ENCODE data around the gene NINJ1. TPM values are rescaled to one million over a fixed set of nuclear protein-coding genes. Genes with fewer than 3 reads are reported as not detected.

NINJ1 gene
- total RNA-seq, 4 donors from 2014 or later: 28.5 to 58.5 (median 45.7) TPM

- H3K27ac ChIP-seq: peak overlapping the region; percentile 65 to 72 (median 68)
- TF ChIP-seq, protein P1, sequence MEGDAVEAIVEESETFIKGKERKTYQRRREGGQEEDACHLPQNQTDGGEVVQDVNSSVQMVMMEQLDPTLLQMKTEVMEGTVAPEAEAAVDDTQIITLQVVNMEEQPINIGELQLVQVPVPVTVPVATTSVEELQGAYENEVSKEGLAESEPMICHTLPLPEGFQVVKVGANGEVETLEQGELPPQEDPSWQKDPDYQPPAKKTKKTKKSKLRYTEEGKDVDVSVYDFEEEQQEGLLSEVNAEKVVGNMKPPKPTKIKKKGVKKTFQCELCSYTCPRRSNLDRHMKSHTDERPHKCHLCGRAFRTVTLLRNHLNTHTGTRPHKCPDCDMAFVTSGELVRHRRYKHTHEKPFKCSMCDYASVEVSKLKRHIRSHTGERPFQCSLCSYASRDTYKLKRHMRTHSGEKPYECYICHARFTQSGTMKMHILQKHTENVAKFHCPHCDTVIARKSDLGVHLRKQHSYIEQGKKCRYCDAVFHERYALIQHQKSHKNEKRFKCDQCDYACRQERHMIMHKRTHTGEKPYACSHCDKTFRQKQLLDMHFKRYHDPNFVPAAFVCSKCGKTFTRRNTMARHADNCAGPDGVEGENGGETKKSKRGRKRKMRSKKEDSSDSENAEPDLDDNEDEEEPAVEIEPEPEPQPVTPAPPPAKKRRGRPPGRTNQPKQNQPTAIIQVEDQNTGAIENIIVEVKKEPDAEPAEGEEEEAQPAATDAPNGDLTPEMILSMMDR (IDR thresholded peaks at IDR 0.05 in 4 of 5, conservative IDR thresholded peaks at IDR 0.05 in 1 of 5): peak in 4 of 5 experiments; percentile 38 to 58 (median 45)
- TF ChIP-seq POLR2A (IDR thresholded peaks at IDR 0.05): peak; percentile 21 to 29
- H3K36me3 ChIP-seq: peaks cover 0 to 17% of the 10 kb centered on the region in 2 donors
- intact Hi-C loops (cut with DNase I; ENCODE audit: low total_unique reads) (loop anchor here (5.0 kb wide), 1 partner anchor 97 kb away; no protein-coding TSS in a partner anchor), in situ Hi-C loops (cut with MboI; ENCODE audit: low sequenced_read_pairs in 4 of 4) (loop anchor here in 1 of 4 donors (25.0 kb wide), 1 partner anchor 342 kb away; the partner anchor contains the start of genes FAM120A and FAM120AOS)
- no peak overlapping the region for H3K4me3 ChIP-seq
- no peaks in the 10 kb centered on the region for H3K9me3 ChIP-seq
- ATAC-seq: peak; percentile 68 to 79
- no peaks in the 10 kb centered on the region for H3K27me3 ChIP-seq
- H3K4me1 ChIP-seq: peaks cover 11 to 18% of the 10 kb centered on the region in 2 donors
- peak; percentile 85 to 93 for DNase-seq
Observed at GRCh38 chr9:93119953-93120845, 13.9 kb downstream of the NINJ1 start.

DNA sequence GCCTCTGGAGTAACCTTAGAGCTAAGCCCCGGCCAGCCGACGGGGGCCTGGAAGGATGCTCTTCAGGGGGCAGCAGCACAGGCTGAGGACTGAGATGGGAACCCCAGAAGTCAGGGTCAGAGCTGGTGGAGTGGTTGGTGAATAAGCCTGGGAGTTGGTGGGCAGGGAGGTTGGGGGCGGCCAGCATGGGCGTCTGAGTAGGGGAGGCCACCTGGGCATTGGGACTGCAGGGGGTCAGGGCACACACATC lies 14.4 kb downstream of the NINJ1 start:
- H3K27ac ChIP-seq: peak overlapping the region; percentile 65 to 72 (median 68)

GRCh38 chr9:93118863-93119702 lies 15.0 kb downstream of the NINJ1 start:
- no peaks in the 10 kb centered on the region for H3K27me3 ChIP-seq
- peak in 1 of 2 donors; percentile 20 for DNase-seq
- intact Hi-C loops (cut with DNase I; ENCODE audit: low total_unique reads): loop anchor here (5.0 kb wide), 1 partner anchor 98 kb away; no protein-coding TSS in a partner anchor
- H3K9me3 ChIP-seq: no peaks in the 10 kb centered on the region
- peak overlapping the region; percentile 65 to 72 (median 68) for H3K27ac ChIP-seq
- TF ChIP-seq, protein P1 (IDR thresholded peaks at IDR 0.05 in 4 of 5, conservative IDR thresholded peaks at IDR 0.05 in 1 of 5): no peak
- no peak for TF ChIP-seq POLR2A (IDR thresholded peaks at IDR 0.05)
- H3K4me1 ChIP-seq: peaks cover 11 to 18% of the 10 kb centered on the region in 2 donors
- no peak overlapping the region for H3K4me3 ChIP-seq
- peaks cover 0 to 9% of the 10 kb centered on the region in 2 donors for H3K36me3 ChIP-seq
- ATAC-seq: no peak
- in situ Hi-C loops (cut with MboI; ENCODE audit: low sequenced_read_pairs in 4 of 4): loop anchor here in 1 of 4 donors (25.0 kb wide), 1 partner anchor 343 kb away; the partner anchor contains the start of genes FAM120A and FAM120AOS

More for the DNA sequence above, 14.4 kb downstream of the NINJ1 start:
- TF ChIP-seq, protein P1 (IDR thresholded peaks at IDR 0.05 in 4 of 5, conservative IDR thresholded peaks at IDR 0.05 in 1 of 5): no peak
- no peak for TF ChIP-seq POLR2A (IDR thresholded peaks at IDR 0.05)
- intact Hi-C loops (cut with DNase I; ENCODE audit: low total_unique reads) (loop anchor here (5.0 kb wide), 1 partner anchor 98 kb away; no protein-coding TSS in a partner anchor), in situ Hi-C loops (cut with MboI; ENCODE audit: low sequenced_read_pairs in 4 of 4) (loop anchor here in 1 of 4 donors (25.0 kb wide), 1 partner anchor 343 kb away; the partner anchor contains the start of genes FAM120A and FAM120AOS)
- peaks cover 11 to 18% of the 10 kb centered on the region in 2 donors for H3K4me1 ChIP-seq
- peaks cover 0 to 13% of the 10 kb centered on the region in 2 donors for H3K36me3 ChIP-seq
- H3K9me3 ChIP-seq: no peaks in the 10 kb centered on the region
- no peak for DNase-seq
- H3K27me3 ChIP-seq: no peaks in the 10 kb centered on the region
- no peak overlapping the region for H3K4me3 ChIP-seq
- ATAC-seq: no peak
